Nephron progenitor cell (in vitro differentiated cells): ENCODE measurements around the gene TSFM.

ENCODE experiments used
- DNase-seq: peaks from one replicate; pipeline ENCODE4 v3.0.0; 2021
- H3K27ac Mint-ChIP-seq: 2 replicates; pipeline ENCODE4 v1.8.0; 2021; ENCODE audit warnings: mild to moderate bottlenecking, moderate library complexity, mixed read lengths
- H3K27me3 Mint-ChIP-seq: 2 replicates; pipeline ENCODE4 v1.8.0; 2021; ENCODE audit warnings: mild to moderate bottlenecking, low read depth, mixed read lengths; ENCODE audit not compliant: poor library complexity
- H3K36me3 Mint-ChIP-seq: 2 replicates; pipeline ENCODE4 v1.8.0; 2021; ENCODE audit warnings: low read depth, mixed read lengths
- H3K4me1 Mint-ChIP-seq: 2 replicates; pipeline ENCODE4 v1.8.0; 2021; ENCODE audit warnings: mixed read lengths
- H3K4me3 Mint-ChIP-seq: 2 replicates; pipeline ENCODE4 v1.8.0; 2021; ENCODE audit warnings: mild to moderate bottlenecking, moderate library complexity, mixed read lengths
- H3K9me3 Mint-ChIP-seq: 2 replicates; pipeline ENCODE4 v1.8.0; 2021; ENCODE audit warnings: mild to moderate bottlenecking, moderate library complexity, mixed read lengths
- CTCF ChIP-seq: fragments of 200-600 bp; sonication (generic); IDR thresholded peaks from 2 replicates; pipeline ENCODE4 v1.5.0; 2021; ENCODE audit warnings: antibody characterized with exemption

The TSFM gene

GRCh38 chr12:57783466-57783801 is 847 bp downstream of the TSFM start:
- TF ChIP-seq CTCF, result no peak
- DNase-seq, result no peak
- H3K27me3 Mint-ChIP-seq, result peaks cover 11% of the 10 kb centered on the region
- H3K36me3 Mint-ChIP-seq, result peaks cover 31% of the 10 kb centered on the region
- H3K4me3 Mint-ChIP-seq, result peak overlapping the region; percentile 99
- no peaks in the 10 kb centered on the region for H3K9me3 Mint-ChIP-seq
- H3K27ac Mint-ChIP-seq, result no peak overlapping the region
- peaks cover 13% of the 10 kb centered on the region for H3K4me1 Mint-ChIP-seq

GRCh38 chr12:57783861-57784260 is 1.3 kb downstream of the TSFM start:
- no peak for TF ChIP-seq CTCF
- Mint-ChIP-seq H3K9me3 (no peaks in the 10 kb centered on the region), H3K4me1 (peaks cover 13% of the 10 kb centered on the region), H3K36me3 (peaks cover 32% of the 10 kb centered on the region), H3K27me3 (peaks cover 8% of the 10 kb centered on the region), H3K27ac (no peak overlapping the region), H3K4me3 (peak overlapping the region; percentile 81)
- DNase-seq, result no peak

- DNase-seq, result no peak
- no peak for TF ChIP-seq CTCF
- Mint-ChIP-seq H3K36me3 (peaks cover 67% of the 10 kb centered on the region), H3K9me3 (no peaks in the 10 kb centered on the region), H3K4me1 (no peaks in the 10 kb centered on the region), H3K27ac (no peak overlapping the region), H3K27me3 (no peaks in the 10 kb centered on the region), H3K4me3 (no peak overlapping the region)
Observed at GRCh38 chr12:57793920-57794319, 11.3 kb downstream of the TSFM start.

- Mint-ChIP-seq H3K36me3 (peaks cover 68% of the 10 kb centered on the region), H3K27me3 (no peaks in the 10 kb centered on the region), H3K4me3 (no peak overlapping the region), H3K27ac (no peak overlapping the region), H3K4me1 (no peaks in the 10 kb centered on the region), H3K9me3 (no peaks in the 10 kb centered on the region)
- no peak for DNase-seq
- TF ChIP-seq CTCF, result no peak
Observed at GRCh38 chr12:57795354-57795753, 12.8 kb downstream of the TSFM start.

GRCh38 chr12:57796996-57797395 is 14.4 kb downstream of the TSFM start:
- DNase-seq, result no peak
- Mint-ChIP-seq H3K27ac (no peak overlapping the region), H3K27me3 (no peaks in the 10 kb centered on the region), H3K36me3 (peaks cover 57% of the 10 kb centered on the region), H3K9me3 (no peaks in the 10 kb centered on the region), H3K4me1 (no peaks in the 10 kb centered on the region), H3K4me3 (no peak overlapping the region)
- no peak for TF ChIP-seq CTCF

DNA sequence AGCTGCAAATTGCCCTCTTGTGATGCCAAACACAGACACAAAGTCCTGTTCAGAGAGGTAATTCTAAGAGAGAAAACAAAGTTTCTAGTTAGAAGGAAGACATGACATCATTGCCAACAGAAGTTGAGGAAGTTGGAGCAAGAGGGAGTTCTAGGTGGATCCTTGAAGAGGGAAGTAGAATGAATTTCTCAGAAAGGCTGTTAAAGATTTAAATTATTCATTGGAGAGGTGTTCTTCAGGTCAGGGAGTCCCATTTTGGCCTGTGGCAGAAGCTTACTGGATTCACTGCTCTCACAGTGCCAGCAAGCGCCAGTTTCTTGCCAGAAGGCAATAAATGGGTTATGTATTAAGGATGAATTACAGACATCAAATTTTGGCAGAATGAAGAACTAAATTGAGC is 15.3 kb downstream of the TSFM start:
- H3K36me3 Mint-ChIP-seq, result peaks cover 47% of the 10 kb centered on the region
- no peak overlapping the region for H3K27ac Mint-ChIP-seq
- no peak for TF ChIP-seq CTCF
- no peak for DNase-seq
- H3K9me3 Mint-ChIP-seq, result no peaks in the 10 kb centered on the region
- H3K4me1 Mint-ChIP-seq, result no peaks in the 10 kb centered on the region
- no peaks in the 10 kb centered on the region for H3K27me3 Mint-ChIP-seq
- no peak overlapping the region for H3K4me3 Mint-ChIP-seq
